Measurements from ENCODE around the gene FAM168B. TPM values are rescaled to one million over a fixed set of nuclear protein-coding genes. Genes with fewer than 3 reads are reported as not detected.

FAM168B gene
- total RNA-seq, 1 donor from 2014 or later, result 111 TPM

- H3K27ac Mint-ChIP-seq (ENCODE audit: unreplicated experiment), result no peak overlapping the region
- TF ChIP-seq CTCF (IDR thresholded peaks at IDR 0.05), result no peak
- H3K36me3 Mint-ChIP-seq (ENCODE audit: unreplicated experiment), result no peaks in the 10 kb centered on the region
- no peak for DNase-seq (ENCODE audit: extremely low spot score, unreplicated experiment)
- no peaks in the 10 kb centered on the region for H3K27me3 Mint-ChIP-seq (ENCODE audit: unreplicated experiment)
- no peak overlapping the region for H3K4me3 Mint-ChIP-seq (ENCODE audit: unreplicated experiment)
- no peaks in the 10 kb centered on the region for H3K9me3 Mint-ChIP-seq (ENCODE audit: unreplicated experiment)
- no peaks in the 10 kb centered on the region for H3K4me1 Mint-ChIP-seq (ENCODE audit: unreplicated experiment)
Measured at GRCh38 chr2:131039908-131040660, 53.2 kb downstream of the FAM168B start.

GRCh38 chr2:131039535-131039907, 53.7 kb downstream of the FAM168B start:
- Mint-ChIP-seq H3K27me3 (ENCODE audit: unreplicated experiment) (no peaks in the 10 kb centered on the region), H3K4me3 (ENCODE audit: unreplicated experiment) (no peak overlapping the region), H3K9me3 (ENCODE audit: unreplicated experiment) (no peaks in the 10 kb centered on the region), H3K4me1 (ENCODE audit: unreplicated experiment) (peaks cover under 1% of the 10 kb centered on the region), H3K27ac (ENCODE audit: unreplicated experiment) (no peak overlapping the region), H3K36me3 (ENCODE audit: unreplicated experiment) (no peaks in the 10 kb centered on the region)
- peak; percentile 84 for DNase-seq (ENCODE audit: extremely low spot score, unreplicated experiment)
- no peak for TF ChIP-seq CTCF (IDR thresholded peaks at IDR 0.05)

- no peaks in the 10 kb centered on the region for H3K36me3 Mint-ChIP-seq (ENCODE audit: unreplicated experiment)
- H3K9me3 Mint-ChIP-seq (ENCODE audit: unreplicated experiment), result no peaks in the 10 kb centered on the region
- no peak overlapping the region for H3K27ac Mint-ChIP-seq (ENCODE audit: unreplicated experiment)
- no peak overlapping the region for H3K4me3 Mint-ChIP-seq (ENCODE audit: unreplicated experiment)
- no peak for TF ChIP-seq CTCF (IDR thresholded peaks at IDR 0.05)
- peak; percentile 80 for DNase-seq (ENCODE audit: extremely low spot score, unreplicated experiment)
- H3K27me3 Mint-ChIP-seq (ENCODE audit: unreplicated experiment), result peaks cover under 1% of the 10 kb centered on the region
- peaks cover 5% of the 10 kb centered on the region for H3K4me1 Mint-ChIP-seq (ENCODE audit: unreplicated experiment)
Measured at GRCh38 chr2:131039101-131039440, 54.2 kb downstream of the FAM168B start.

- Mint-ChIP-seq H3K4me3 (ENCODE audit: unreplicated experiment) (no peak overlapping the region), H3K27ac (ENCODE audit: unreplicated experiment) (no peak overlapping the region), H3K9me3 (ENCODE audit: unreplicated experiment) (no peaks in the 10 kb centered on the region), H3K4me1 (ENCODE audit: unreplicated experiment) (peaks cover 7% of the 10 kb centered on the region), H3K36me3 (ENCODE audit: unreplicated experiment) (no peaks in the 10 kb centered on the region), H3K27me3 (ENCODE audit: unreplicated experiment) (peaks cover 4% of the 10 kb centered on the region)
- DNase-seq (ENCODE audit: extremely low spot score, unreplicated experiment), result peak; percentile 66
- TF ChIP-seq CTCF (IDR thresholded peaks at IDR 0.05), result no peak
Measured at GRCh38 chr2:131038258-131039100, 54.8 kb downstream of the FAM168B start.

All from osteocyte (in vitro differentiated cells).